Stimulated activated CD8-positive, alpha-beta memory T cell treated with anti-CD3 and anti-CD28 coated beads, Interleukin-7, amount 100 ng/mL, for 4 hours (primary cell): ENCODE data around the gene TUBGCP5.
"Not testable (repeated sequence)": the region's sequence is repeated elsewhere in the genome, so short reads cannot be mapped to it uniquely, and the experiment has no call there.

Experiments used
- DNase-seq, 2 donors: peaks; one replicate each; pipeline ENCODE4 v3.0.0-alpha.2; 2020; ENCODE audit warnings: low read depth in 2 of 2

The TUBGCP5 gene

DNA sequence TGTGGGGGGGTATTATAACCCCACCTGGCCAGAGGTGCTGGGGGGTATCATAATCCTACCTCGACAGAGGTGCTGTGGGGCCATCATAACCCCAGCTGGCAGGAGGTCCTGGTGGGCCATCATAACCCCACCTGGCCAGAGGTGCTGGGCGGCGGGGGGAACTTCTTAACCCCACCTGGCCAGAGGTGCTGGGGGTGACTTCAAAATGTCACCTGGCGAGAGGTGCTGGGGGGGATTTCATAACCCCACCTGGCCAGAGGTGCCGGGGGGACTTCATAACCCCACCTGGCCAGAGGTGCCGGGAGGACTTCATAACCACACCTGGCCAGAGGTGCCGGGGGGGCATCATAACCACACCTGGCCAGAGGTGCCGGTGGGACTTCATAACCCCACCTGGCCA lies 2.4 kb upstream of the TUBGCP5 start:
- not testable (repeated sequence) for DNase-seq

DNA sequence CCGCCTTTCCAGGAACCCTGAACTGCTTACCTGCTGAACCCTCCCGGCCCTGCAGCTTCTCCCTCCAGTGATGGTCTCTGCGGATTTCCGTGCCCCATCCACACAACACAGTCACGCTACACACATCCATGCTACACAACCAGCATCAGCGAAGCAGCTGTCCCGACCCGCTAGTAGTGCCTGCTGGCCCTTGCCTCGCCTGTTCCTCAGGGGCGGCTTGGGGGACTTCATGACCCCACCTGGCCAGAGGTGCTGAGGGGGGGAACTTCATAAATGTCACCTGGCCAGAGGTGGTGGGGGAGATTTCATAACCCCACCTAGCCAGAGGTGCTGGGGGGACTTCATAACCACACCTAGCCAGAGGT lies 530 bp upstream of the TUBGCP5 start:
- DNase-seq = no peak

DNA sequence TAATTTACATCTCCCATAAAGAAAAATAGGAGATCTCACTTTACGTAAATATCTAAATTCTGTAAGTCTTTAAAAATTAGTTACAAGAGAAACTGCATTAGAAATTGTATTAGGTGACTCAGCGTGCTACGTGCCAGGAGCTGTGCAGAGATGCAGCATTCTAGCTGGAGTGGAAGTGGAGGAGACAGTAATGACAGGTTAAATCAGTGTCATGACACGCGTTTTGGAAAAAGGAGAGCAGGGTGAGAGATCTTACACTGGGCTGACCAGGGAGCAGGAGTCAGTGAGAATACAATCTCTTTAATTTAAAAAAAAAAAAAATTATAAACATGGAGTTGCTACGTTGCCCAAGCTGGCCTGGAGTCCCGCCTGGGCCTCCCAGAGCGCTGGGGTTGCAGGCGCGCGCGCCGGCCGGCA lies 635 bp downstream of the TUBGCP5 start:
- DNase-seq = no peak

DNA sequence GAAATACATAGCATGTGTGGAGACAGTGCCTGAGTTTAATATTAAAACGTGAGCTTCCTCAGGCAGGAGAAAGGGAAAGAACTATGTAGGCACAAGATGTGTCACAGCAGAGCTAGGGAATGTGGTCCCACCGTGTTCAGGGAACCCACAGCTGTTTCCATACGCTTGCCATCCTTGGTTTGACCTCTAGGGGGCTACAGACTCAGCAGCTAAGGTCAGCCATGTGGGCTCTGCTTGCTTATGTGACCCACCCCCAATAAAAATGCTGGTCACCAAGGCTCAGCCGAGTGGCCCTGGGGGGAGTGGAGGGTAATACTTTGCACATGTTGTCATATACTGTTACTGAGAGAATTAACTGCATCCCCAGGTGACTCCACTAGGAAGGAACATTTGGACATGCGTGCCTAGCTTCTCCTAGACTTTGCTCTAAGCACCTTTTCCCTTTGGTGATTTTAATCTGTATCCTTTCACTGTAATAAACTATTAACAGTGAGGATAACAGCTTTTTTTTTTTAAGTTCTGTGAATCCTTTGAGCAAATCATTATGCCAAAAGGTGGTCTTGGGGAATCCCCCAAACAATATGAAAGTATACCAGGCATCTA lies 3.3 kb downstream of the TUBGCP5 start:
- peak; percentile 8 to 13 for DNase-seq

DNA sequence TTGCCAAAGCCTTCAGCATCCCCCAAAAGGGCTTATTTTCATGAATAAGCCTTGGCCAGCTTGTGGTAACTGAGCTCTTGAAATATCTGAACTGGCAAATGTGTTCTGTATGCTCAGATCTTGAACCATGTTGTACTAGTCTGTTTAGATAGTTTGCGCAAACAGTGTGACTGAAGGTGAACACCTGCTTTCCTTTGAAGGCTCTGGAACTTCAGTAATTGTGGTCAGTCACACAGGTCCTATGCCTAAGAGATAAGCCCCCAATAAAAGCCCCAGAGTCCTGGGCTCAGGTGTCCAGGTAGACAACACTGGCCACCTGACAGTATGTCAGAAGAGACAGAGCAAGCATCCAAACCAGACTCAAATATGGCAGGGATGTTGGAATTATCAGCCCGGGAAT lies 5.4 kb downstream of the TUBGCP5 start:
- no peak for DNase-seq

DNA sequence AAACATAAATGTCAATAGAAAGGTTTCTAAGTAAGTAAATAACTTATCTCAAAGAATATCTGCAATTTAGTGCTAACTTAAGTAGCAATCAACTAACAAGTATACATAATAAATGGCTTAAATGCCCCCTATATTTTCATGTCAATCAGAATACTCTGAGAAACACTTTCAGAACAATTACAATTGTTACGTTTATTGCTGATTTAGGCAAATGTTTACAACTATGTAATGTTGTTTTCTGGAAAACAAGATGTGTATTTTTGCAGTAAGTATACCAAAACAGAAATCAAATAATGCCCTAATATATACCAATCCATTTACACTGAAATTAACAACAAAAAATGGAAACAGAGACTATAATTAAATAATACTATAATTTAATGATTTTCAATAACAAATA lies 13.2 kb downstream of the TUBGCP5 start:
- no peak for DNase-seq

DNA sequence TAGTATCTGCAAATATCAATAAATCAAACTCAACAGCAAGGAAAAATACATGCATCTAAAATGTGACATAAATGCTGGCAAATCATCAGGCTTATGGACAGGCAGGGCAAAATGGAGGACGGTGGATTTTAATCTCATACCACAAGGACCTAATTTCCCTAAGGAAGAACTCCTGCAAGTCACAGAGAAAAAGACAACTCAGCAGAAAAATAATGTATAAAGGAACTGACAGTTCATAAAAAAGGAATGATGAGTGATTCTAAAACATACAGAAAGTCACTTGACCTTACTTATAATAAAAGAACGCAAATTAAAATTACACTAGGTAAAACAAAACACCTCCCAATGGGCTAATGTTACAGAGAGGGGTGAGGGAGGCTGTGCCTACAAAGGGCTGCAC lies 17.2 kb downstream of the TUBGCP5 start:
- no peak for DNase-seq

DNA sequence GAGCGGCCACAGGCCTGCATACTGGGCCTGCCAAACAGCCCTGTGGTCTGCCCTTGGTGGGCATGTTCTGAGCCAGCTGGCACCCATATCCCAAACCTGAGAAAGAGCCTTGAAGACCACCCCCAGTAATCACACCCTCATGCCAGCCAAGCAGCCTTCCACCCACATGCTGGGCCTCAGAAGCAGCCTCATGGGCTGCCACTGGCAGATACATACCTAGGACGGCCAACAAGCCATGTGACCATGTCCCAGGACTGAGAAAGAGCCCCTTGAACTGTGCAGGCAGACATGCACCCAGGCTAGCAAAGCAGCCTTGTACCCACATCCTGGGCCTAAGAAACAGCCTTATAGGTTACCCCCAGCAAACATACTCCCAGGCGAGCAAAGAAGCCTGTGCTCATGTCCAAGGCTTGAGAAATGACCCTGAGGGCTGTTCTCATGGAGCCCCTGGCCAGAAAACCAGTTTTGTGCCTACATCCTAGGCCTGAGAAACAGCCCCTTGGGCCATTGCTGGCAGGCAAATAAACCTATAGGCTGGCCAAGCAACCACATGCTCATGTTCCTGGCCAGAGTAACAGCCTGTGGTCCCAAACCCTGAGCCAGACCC lies 24.9 kb downstream of the TUBGCP5 start:
- DNase-seq = no peak

DNA sequence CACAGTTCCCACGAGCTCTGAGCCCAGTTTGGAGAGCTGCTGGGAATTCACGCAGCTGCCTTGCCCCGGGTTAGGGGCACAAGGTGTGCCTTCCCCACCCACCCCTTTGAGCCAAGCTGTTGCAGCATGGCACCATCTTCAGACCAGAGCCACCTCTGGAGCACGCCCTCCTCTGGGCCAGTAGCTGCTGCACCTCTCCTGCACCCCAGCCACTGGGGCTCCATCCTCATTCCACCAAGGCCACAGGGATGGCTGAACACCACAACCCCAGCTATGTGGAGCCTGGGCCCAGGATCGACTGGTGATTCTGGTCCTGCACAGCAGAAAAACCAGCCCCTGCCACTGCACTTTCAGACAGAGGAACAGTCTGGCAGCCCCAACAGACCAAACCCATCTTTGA lies 25.7 kb downstream of the TUBGCP5 start:
- no peak for DNase-seq

DNA sequence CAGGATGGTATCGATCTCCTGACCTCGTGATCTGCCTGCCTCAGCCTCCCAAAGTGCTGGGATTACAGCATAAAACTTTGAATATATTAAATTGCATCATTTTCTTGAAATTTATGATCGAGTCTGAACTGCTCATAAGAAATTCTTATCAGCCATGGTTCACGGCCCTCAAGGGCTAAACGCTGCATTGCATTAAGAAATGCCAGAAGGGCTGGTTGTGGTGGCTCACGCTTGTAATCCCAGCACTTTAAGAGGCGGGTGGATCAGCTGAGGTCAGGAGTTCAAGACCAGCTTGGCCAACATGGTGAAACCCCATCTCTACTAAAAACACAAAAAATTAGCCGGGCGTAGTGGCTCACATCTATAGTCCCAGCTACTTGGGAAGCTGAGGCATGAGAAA lies 26.8 kb downstream of the TUBGCP5 start:
- DNase-seq = not testable (repeated sequence)

DNA sequence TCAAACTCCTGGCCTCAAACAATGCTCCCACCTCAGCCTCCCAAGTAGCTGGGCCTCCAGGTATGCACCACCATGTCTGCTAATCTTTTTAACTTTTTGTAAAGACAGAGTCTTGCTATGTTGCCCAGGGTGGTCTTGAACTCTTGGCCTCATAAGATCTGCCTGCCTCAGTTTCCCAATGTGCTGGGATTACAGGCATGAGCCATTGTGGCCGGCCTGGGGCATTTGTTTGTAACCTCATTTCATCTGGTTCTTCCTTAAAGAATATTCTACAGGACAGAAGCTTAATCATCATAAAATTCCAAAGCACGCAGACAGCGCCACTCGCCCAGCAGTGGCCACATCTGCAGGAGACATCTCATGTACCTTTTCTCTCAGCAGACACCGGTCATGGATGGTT lies 35.6 kb downstream of the TUBGCP5 start:
- no peak for DNase-seq

DNA sequence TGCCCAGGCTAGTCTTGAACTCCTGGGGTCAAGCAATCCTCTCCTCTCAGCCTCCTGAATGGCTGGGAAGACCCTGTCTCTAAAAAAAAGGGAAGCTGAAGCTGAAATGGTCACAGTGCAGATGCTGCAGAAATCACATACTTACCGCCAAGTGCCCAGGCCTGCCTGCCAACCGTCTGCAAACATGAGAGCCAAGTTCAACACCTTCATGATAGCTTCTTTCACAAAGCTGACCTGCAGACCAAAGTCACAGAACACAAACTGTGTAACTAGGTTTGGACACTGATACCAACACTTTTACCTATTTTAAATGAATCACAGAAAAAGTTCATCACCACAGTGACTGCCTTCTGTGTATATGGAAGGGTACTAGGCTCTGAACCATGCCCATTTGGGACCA lies 36.4 kb downstream of the TUBGCP5 start:
- no peak for DNase-seq

DNA sequence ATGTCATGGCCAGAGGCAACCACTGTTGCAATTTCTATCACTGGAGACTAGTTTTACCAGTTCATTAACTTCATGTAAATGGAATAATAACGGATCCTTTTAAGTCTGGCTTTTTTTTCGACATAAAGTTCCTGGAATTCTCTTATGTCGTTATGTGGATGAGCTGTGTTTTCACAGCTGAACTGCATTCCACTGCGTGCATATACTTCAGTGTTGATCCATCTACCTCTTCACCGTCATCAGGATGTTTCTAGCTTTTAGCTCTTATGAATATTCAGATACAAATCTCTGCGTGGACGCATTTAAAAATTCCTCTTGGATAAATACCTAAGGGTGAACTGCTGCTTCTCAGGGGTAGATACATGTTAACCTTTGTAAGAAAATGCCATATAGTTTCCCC lies 43.6 kb downstream of the TUBGCP5 start:
- DNase-seq = no peak

DNA sequence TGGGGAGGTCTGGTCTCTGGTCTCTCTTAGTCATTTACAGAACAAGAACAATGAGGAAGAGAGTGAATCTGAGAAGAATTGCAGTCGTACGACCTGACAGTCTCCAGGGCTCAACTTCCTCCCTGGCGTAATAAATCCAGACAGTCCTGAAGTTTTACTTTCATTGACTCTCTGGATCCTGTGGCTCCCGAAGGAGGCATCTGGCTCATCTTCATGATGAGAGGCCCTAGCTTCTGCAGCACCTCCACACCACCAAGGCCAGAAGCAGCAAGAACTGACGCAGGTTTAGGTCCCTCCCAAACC lies 47.4 kb downstream of the TUBGCP5 start:
- no peak for DNase-seq

DNA sequence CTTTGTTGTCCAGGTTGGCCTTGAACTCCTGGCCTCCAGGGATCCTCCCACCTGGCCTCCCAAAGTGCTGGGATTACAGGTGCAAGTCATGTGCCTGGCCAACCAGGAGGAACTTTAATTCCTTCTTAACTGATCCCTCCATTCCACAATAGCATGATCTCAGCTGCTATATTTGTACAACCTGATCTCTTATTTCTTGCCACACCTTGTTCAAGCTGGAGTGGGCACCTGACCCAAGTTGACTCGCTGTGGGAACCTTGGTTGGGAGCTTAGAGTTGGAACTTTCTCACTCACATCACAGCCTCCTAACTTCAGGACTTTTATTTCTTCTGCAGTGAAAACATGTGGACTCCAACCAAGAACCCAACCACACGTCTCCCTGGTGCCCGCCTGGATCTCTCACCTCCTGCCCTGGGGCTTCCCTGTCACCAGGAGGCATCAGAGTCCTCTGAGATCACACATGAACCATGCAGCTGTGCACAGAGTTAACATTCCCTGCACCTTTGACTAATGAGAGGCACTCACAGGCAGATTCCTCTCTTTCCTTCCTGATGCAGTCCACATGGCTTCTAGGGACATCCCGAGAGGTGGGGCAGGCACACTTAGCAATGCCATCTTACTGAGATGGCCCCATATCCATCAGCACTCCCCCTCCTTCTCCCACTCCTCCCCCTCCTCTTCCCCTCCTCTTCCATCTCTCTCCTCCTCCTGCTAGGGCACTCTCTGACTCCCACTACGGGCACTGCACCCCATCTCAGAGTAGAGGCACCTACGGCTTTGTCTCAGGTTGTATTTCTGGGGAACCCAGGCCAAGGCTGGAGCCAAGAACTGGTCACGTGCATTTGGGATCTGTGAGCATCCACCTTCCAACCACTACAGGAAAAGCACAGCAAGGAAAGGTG lies 49.5 kb downstream of the TUBGCP5 start:
- DNase-seq = no peak

DNA sequence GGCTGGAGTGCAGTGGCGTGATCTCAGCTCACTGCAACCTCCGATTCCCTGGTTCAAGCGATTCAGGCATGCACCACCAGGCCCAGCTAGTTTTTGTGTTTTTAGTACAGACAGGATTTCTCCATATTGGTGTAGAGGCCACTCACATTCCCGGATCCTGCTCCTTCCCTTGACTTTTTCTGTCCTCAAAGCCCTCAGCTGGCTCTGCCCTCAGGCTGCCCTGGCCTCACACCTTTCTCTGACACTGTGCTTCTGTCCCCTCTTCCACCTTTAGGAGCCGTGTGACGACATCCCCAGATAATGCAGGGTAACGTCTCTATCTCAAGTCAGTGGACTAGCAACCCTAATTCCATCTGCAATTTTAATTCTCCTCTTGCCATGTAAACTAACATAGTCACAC lies 50.6 kb downstream of the TUBGCP5 start:
- DNase-seq = no peak

DNA sequence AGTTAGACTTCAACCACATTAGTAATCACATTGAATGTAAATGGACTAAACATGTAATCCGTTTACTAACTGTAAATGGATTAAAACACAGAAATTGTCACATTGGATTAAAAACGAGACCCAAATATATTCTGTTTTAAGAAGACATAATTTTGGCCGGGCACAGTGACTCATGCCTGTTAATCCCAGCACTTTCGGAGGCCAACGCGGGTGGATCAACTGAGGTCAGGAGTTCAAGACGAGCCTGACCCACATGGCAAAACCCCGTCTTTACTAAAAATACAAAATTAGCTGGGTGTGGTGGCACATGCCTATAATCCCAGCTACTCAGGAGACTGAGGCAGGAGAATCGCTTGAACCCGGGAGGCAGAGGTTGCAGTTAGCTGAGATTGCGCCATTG lies 57.4 kb downstream of the TUBGCP5 start:
- DNase-seq = not testable (repeated sequence)

DNA sequence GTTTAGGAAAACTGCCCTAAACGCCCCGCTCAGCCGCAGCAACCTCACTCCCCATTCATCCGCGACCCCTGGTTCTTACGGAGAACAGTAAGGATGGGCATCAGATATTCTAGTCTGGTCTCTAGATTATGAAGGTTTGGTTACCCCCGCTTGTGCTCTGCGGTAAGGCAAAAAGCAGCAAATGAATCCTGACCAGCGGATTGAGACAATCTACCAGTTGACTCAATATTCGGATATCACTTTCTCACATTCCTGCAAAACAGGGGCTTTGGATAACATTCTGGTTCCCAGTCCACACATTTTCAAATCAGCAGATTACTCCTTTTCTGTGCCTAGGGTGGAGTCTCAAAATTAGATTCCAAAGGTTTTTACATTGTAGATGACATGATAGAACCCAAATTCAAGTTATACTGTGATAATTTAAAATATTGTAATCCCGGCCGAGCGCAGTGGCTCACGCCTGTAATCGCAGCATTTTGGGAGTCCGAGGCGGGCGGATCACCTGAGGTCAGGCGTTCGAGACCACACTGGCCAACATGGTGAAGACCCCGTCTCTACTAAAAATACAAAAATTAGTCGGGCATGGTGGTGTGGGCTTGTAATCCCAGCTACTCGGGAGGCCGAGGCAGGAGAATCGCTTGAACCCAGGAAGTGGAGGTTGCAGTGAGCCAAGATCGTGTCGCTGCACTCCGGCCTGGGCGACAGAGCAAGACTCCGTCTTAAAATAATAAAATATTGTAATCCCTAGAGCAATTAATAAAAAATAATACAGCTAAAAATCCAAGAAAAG lies 58.1 kb downstream of the TUBGCP5 start:
- DNase-seq = no peak

DNA sequence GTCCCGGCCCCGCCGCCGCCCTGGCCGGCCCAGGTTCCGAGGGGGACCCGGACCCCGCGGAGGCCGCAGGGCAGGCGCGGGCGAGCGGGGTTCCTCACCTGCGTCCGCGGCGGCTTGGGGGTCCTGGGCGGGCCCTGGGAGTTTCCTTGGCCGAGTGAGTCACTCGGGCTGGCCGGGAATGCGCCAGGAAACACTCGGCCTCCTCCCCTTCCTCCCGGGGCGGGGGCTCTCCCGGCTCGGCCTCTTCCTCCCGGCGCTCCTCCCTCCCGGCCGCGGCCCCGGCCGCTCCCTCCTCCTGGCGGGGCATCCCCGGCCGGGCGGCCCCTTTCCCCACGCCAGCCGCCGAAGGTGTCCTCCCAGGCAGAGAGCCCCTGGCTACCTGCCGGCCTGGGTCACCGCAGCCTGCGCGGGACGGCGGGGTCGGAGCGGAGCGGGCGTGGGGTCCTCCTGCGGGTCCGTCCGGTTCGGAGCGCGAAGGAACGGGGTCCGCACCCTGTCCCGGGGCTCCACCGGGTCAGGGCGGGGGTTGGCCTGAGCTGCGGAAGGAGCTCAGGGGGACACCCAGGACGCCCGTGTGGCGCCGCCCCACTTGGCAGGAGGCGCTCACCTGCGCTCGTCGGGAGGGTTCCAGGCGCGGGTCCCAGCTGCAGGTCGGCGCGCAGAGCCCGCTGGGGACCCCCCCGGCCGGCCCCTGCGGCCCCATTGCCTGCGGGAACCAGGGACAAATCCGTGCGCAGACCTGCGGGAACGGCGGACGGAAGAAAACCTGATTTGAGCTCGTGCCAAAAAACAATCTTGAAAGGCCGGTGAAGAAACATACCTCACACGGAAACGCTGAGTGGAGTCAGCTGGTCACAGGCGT lies 58.9 kb downstream of the TUBGCP5 start, which contains the start of gene CYFIP1:
CYFIP1 (minus strand) TSS at position 180 of the 862 bp plus-strand sequence. CDS start 33,083 bp downstream, outside the sequence.
- peak in 1 of 2 donors; percentile 15 for DNase-seq

DNA sequence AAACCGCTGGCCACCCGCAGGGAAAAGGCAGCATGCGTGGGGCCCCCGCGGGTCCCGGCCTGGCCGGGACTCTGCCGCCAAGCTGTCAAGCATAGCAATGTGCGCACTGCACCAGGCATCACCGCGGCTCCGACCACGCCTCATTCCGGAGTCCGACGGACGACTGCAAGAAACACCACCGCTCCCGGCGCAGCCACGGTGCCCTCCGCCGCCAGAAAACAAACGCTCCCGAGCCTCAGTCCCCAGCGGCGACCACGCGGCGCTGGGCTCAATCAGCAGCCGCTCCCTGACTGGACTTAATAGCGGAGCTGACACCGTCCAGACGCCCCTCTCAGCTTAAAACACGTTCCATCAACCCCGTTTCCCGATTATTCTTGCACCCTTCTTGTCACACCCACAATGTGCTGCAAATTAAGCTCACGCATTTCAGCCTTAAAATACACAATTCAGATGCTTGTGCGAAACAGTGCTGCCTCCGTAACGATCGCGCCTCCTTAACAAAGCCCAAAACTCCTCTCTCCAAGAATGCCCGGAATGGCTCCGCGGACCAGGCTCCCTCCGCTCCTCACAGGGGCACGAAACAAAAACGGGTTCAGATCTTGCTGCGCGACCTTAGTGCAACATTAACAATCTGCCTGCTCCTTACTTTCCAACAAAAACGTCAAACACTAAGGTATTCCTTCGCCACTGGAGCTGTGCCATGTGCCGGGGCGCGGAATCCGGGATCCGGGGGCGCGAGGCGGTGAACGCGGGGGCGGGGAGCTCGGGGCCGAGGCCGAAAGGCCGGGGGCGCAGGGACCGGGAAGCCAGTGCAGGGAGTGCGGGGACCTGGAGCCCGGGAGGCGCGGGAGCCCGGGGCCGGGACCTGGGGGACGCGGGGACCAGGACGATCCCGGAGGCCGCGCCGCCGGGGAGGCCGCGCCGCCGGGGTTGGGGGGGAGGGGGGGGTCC lies 59.9 kb downstream of the TUBGCP5 start:
- DNase-seq = no peak
